Measurements from ENCODE around the gene AATK.
"Not testable (repeated sequence)": the region's sequence is repeated elsewhere in the genome, so short reads cannot be mapped to it uniquely, and the experiment has no call there.

The AATK gene

DNA sequence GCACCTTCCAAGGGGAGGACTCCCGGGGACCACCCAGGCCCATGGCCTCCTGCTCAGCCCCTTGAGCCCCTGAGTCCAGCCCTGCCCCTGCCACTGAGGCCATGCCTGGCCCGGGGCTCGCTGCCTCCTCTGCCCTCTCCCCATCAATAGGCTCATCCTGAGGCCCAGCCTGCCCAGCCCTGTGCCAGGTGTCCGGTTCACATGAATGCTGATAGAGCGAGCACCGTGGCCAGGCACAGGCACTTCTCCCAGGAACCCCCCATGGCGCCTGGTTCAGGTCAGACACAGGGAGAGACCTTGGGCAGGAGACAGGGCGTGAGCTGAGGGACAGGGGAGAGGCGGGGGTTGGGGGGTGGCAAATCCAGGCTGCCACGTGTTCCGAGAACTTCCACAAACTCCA lies 3.5 kb downstream of the AATK start:
- no peak for DNase-seq (ENCODE audit: low spot score)

DNA sequence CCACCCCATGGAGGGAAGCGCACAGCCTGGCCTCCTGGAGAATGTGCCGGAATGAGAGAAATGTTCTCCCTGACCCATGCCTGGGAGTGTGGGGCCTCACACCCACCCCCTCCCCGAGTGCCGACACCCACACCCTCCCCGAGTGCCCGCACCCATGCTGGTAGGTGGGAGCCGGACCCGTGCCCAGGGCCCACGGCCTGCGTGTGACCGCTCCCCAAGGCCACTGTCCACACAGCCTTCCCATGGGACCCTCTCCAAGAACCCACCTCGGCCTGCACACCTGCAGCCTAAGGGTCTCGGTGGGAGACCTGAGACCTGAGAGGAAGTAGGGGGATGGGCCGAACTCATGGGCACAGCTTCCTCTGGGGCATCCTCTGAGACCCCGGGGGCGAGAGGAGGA lies 4.0 kb downstream of the AATK start:
- DNase-seq (ENCODE audit: low spot score) = no peak

DNA sequence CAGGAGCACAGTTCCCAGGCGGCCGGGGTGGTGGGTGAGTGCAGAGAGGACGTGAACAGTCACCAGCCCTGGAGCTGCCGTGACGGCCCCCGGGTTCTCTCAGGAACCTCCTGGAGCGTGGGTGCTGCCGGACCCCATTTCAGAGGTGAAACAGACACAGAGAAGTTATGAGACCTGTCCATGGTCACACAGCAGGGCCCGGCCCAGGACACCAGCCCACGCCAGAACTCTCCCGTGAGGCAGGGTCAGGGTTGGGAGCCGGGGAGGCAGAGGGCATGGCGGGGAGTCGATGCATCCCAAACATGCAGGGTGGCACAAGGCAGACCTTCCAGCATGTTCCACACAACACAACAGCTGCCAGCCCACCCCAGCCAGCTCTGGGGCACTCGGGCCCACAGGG lies 4.5 kb downstream of the AATK start:
- DNase-seq (ENCODE audit: low spot score) = no peak

DNA sequence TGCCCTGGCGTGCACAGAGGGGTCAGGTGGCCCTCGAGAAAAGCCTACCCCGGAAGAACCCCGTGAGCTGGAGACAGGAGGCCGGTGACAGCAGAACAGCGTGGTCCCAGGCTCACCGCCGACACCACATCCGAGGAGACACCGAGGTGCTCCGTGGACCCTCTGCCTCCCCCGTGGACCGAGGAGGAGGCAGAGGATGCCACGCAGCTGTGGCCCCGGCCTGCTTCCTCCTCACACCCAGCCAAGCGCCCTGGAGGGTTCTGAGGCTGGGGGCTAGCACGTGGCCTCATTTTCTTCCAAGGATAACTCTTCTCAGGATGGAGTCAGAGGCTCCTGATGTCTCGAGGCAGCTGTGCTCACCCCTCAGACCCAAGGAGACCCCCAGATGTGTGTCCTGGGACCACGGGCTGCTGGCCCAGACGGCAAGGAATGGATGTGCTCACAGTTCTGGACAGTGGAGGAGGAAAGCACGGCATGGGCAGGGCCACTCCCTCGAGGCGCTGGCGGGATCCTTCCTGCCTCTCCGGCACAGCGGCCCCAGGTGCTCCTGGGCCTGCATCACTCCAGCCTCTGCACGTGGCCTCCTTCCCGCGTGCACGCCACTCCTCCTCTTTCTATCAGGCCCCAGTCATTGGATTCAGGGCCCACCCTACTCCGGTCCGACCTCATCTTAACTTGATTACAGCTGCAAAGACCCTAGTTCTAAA lies 5.1 kb downstream of the AATK start:
- DNase-seq (ENCODE audit: low spot score) = no peak

DNA sequence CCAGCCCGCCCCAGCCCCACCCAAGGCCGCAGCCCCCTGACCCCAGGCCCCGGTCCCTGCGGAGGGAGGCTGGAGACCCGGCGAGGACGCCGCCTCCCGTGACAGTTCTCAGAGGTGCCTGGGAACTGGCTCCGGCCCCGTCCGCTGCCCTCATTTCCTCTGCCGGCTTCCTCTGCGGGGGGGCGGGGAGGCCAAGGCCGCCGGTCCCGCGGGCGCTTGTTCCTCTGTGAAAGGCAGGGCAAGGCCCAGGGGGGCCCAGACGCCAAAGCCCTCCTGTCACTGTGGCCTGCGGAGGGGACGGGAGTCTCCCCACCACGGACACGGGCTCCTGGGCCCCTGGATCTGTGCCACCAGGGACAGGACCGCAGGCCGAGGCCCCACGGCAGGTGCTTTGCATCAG lies 5.7 kb downstream of the AATK start:
- DNase-seq (ENCODE audit: low spot score) = no peak

DNA sequence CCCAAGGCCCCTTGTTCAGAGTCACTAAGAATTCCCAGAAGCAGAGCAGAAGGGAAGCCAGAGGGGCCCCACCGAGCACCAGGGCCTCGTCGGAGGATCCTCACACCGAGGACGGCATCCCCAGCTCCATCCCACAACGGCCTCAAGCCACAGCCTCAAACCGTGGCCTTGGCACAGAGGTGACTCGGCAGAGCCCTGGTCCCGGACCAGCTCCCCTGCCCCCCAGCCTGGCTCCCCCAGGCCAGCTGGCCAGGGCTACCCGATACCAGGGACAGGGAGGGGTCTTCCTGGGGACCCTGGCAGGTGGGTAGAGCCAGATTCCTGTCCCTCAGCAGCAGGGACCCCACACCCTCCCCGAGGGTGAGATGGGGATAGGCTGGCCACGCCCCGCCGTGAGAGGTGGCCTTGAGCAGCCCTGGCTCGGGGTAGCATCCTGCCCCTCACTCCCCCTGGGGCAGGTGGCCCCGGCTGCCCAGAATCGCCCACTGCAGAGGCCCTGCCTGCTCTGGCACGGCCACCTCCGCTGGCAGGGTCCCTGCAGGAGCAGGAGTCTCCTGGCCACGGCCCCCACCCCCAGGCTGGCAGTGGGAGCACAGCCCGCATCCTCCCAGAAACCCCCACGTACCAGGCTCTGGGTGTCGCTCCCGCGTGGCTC lies 6.3 kb downstream of the AATK start:
- no peak for DNase-seq (ENCODE audit: low spot score)

DNA sequence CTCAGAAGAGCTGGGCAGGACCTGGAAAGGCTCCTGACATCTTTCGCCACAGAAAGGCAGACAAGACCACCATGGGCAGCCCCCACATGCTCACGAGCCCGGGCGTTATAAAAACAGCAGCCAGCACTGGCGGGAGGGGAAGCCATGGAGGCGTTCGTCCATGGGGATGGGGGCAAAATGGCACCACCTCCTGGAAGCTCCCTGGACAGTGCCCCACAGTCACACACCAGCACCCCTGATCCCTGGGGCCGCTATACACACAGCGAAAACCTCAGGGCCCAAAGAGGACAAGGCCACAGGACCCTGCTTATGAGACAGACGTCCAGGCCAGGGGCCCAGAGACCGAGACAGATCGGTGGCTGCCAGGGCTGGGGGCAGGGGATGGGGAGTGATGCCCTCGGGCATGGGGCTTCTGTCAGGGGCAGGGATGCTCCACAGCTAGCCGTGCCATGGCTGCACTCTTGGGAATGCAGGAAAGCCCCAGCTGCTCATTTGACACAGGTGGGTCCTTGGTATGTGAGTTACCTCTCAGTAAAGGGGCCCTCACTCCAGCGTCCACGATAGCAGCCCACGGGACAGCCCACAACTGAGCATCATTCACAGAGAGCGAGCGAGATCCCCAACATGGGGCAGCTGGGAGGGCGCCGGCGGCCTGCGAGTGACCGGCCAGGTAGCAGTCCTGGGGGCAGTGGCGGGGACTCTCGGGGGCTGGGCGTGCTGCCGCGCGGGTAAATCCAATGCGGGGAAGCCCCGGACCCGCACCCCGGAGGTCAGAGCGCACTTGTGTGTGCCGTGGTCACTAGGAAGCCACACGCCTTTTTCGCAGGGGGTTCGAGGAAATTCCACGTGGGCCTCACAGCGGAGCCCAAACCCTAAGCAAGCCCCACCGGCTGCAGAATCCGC lies 7.1 kb downstream of the AATK start:
- DNase-seq (ENCODE audit: low spot score) = no peak

DNA sequence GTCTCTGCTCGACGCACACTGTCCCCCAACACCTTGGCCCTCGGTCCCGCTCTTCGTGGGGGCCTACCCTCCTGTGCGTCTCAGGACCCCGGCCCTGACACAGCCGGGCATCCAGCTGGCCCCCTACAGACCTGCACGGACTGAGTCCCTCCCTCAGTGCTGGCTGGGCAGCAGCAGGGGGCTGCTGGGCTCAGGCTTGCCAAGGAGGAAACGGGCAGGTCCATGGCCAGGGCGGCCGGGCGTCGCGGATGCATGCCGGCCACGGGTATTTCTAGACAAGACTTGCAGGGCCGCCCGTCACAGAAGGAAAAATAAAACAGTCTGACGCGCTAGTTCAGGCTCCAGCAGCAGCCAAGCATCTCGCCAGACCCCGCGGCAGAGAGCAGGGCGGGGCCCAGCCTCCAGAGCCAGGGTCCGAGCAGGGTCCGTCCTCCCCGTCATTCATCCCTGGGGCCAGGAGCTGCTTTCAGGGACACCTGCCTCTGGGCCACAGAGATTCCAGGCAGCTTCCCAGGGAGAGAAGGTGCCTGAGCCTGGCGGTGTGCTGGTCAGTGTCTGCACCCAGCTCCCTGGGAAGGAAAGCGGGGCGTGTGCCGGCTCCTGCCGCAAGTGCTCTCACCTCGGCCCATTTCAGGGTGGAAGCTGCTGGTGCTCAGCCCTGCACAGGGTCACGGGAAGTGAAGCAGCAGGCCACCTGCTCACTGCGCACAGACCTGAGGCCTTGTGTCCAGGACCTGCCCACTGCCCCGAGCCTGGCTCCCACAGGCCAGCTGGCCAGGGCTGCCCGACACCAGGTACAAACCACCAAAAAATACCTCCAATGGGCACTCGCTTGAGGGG lies 8.0 kb downstream of the AATK start:
- no peak for DNase-seq (ENCODE audit: low spot score)

DNA sequence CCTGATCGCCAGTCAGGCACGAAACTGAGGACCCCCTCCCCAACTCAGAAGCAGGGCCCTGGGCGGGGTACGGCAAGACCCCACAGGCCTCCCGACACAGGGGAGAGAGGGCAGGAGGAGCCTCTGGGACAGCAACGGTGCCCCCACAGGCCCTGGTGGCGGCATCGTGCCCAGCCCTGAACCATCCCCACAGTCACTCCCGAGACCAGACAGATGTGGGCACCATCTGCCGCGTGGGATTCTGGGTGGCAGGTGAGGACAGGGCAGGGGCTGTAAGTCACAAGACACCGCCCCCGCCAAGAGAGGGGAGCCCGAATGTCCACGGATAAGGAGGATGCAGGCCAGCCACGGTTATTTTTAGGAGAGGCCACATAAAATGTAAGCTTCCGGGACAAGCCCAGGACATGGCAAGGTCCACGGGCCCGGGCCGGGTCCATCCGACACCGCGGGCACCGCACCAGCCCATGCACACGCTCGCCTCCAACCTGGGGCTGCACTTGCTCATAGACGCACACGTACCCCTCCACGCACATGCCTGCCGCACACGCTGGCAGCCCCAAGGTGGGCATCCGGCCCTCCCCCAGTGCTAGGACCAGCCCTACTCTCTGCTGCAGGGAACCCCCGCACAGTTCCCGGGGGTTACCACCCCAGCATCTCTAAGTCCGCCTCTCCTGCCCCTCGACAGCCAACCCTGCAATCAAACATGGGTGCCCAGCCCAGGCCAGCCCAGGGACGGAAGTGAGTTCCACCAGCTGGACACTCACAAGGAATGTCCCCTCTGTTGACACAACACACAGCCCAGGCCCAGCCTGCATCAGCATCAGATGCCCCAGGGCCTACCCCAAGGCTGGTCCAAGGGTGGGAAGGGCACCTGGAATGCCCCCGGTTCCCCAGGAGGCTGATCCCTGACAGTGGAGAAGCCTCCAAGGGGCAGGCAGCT lies 8.9 kb downstream of the AATK start:
- DNase-seq (ENCODE audit: low spot score) = no peak

DNA sequence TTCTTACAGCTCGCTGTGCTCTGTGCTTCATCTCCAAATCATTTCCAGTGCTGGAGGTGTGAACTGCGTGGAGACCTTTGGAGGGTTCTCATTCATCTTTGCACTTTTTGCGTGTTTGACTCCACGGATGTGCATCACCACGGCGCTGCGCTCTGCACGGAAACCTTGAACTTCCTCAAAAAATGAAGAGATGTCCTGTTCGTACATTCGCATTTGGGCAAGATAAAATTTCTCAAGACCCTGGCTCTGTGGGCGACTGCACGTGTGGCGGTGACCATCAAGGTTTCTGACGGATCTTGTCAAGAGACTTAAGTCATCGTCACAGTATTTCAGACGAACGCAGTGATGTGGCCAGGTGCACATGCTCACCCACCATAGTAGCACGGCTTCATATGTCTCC lies 11.1 kb downstream of the AATK start:
- no peak for DNase-seq (ENCODE audit: low spot score)

DNA sequence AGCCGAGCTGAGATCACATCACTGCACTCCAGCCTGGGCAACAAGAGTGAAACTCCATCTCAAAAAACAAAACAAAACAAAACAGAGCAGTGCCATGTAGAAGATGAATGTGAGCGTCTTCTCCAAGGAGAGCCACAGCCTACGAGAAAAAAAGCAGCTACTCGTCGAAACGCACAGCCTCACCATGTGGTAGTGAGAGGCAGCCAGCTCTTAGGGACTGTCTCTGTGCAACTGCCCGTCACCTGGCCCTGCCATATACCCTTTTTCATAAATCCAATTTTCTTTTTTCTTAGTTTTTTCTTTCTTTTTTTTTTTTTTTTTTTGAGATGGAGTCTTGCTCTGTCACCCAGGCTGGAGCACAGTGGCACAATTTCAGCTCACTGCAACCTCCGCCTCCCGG lies 12.0 kb downstream of the AATK start:
- not testable (repeated sequence) for DNase-seq (ENCODE audit: low spot score)

DNA sequence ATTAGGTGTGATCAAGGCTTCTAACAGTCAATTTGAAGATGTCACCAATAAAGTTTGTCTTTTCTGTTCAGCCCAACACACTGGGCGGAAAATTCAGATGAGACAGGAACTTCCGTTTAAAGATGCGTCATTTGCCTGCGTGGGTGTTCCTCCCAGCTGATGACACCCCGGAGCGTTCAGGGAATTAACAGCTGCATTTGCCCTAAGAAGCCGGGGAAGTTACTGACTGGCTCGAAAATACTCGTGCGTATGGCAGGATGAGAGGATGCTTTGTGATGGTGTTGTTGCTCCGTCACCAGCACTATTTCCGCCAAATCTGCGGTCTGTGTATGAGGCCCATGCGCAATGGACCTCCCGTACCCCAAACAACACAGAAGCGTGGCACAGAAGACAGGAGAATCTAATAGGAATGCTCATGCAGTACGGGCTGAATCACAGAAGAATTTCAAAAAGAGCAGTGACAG lies 12.6 kb downstream of the AATK start:
- no peak for DNase-seq (ENCODE audit: low spot score)

DNA sequence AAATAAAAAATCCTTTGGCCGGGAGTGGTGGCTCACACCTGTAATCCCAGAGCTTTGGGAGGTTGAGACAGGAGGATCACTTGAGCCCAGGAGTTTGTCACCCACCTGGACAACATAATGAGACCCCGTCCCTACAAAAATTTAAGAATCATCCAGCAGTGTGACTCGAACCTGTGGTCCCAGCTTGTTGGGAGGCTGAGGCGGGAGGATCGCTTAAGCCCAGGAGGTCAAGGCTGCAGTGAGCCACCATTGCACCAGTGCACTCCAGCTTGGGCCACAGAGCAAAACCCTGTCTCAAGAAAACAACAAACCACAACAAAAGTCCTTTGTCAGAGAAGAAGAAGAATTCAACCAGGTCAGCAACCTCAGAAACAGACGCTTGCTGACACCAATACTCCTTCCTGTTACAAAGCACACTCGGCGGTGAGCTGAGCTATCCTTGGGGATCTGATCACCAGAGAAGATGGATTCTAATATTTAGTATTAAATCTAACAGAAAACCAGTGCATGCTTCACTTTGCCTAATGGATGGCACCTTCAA lies 13.7 kb downstream of the AATK start:
- no peak for DNase-seq (ENCODE audit: low spot score)

DNA sequence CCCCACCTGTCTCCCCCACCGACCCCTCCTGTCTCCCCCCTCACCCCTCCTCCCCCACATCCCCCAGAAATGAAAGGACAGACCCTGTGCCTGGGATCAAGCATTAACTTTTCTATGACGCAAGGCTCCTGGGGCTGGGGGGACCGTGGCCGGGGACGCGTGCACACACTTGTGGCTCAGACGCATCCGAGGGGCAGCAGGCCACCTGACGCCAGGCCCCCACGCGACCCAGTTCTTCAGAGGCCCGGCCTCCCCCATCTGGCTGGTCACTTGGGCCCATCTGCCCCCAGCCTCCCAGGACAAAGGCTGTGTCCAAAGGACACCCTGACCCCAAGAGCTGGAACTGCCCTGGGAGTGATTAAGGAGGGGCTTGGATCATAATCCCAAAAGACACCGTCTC lies 14.7 kb downstream of the AATK start:
- DNase-seq (ENCODE audit: low spot score) = no peak

DNA sequence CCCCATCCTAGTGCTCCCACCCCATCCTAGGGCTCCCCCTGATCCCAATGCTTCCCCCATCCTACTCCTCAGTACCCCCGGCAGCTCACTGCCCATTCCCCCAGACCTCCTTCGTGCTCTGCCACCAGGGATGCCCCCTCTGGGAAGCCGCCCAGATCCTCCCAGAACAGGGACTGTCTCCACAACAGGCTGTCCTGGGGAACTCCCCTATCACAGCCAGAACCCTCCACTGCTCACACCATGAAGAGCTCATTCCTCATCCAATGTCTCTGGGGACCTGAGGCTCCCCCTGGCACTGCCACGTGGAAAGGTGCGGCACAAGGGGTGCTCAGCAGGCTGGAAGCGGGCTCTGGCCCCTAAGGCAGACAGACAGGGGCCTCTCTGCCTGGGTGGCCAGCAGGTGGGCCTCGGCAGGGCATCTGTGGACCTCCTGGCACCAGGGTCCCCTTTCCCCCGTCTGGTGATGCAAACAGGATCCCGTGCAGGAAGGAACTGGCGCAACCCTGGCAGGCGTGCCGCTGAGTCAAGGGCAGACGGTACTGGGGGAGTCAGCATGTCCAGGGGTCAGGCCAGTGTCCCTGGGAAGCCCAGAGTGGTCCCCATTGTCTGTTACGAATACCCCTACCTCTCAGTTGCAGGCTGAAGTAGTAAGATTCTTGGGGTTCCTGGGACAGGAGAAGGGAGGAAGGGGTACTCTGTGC lies 15.5 kb downstream of the AATK start:
- DNase-seq (ENCODE audit: low spot score) = no peak

DNA sequence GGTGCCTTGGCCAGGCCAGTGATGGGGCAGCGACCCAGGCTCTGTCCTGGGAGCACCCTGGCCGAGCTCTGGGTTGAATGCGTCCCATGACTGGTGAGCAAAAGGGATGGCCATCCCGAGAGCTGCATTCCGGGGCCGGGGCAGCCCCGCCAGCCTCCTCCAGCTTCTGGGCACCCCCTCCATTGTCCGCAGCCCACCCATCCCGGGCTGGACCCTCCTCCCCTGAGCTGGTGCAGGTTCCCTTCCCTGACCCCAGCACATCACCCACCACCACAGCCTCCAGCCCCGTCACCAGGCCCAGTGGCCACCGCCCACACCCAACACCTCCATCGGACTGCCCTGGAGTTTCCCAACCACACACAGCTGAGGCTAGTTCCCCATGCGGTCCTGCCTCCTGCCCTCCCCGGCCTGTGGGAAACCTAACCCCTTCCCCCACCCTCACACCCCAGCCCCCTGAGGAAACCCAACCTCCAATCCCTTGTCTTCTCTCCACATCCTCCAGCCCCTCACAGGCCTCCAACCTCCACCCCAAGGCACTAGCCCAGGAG lies 17.0 kb downstream of the AATK start:
- DNase-seq (ENCODE audit: low spot score) = no peak

DNA sequence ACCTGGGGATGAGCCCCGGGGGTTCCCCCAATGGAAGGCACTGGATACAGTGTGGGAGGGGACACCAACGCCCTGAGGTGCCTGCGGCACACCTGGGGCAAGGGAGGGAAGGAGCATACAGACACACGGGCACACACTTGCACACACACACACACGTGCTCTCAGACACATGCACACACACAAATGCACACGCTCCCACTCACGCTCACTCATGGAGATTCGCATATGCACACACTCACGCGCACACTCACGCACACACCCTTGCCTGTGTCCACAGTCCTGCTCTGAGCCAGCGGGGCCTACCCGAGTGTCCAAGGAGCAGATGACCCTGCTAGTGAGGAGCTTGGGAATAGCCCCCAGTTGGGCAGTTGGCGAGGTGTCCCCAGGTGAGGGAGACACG lies 17.4 kb downstream of the AATK start:
- DNase-seq (ENCODE audit: low spot score) = no peak

DNA sequence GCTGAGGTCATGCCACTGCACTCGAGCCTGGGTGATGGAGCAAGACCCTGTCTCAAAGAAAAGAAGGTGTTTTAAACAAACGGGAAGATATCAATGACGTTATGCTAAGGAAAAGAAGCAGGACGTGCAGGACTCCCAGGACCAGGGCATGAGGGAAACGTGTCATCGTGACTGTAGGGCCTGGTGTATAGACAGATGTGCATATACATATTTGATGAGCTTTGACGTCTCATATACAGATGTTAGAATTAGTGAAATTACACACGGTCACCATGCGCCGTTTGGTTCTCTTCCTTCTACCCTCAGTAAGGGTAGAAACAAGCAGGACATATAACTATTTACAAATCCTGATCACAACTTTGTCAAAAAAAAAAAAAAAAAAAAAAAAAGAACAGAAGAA lies 18.3 kb downstream of the AATK start:
- no peak for DNase-seq (ENCODE audit: low spot score)

DNA sequence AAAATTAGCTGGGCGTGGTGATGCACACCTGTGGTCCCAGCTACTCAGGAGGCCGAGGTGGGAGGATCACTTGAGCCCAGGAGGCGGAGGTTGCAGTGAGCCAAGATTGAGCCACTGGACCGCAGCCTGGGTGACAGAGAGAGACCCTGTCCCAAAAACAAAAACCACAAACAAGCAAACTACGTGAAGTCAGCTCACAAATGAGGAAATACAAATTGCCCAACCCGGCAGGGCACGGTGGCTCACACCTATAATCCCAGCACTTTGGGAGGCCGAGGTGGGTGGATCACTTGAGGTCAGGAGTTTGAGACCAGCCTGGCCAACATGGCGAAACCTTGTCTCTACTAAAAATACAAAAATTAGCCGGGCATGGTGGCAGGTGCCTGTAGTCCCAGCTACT lies 19.8 kb downstream of the AATK start:
- not testable (repeated sequence) for DNase-seq (ENCODE audit: low spot score)

DNA sequence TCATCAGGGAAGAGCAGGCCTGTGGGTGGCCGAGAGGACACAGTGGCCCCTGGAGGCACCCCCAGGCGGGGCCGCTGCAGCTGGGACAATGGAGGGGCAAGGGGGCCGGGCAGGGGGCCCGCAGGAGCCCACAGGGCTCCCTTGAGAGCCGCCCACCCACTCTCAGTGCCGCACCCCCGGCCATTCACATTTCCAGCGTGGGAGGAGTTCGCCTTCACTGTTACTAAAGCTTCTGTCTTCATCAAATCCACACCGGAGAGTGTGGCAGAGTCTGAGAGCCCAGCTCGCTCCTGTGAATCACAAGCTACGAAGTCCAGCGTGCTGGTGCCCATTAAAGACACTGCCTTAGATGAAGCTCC lies 21.6 kb downstream of the AATK start:
- DNase-seq (ENCODE audit: low spot score) = no peak
